Neural cell (in vitro differentiated cells): ENCODE measurements around the gene TMPRSS2. TPM values are rescaled to one million over a fixed set of nuclear protein-coding genes. Genes with fewer than 3 reads are reported as not detected.
"Not testable (repeated sequence)": the region's sequence is repeated elsewhere in the genome, so short reads cannot be mapped to it uniquely, and the experiment has no call there.

Experiments
- H2AFZ ChIP-seq: fragments of 200-600, 300-800 bp; sonication (generic), shearing (Covaris generic); 2 replicates; pipeline ENCODE4 v1.6.0; 2014; ENCODE audit warnings: low read depth, mild to moderate bottlenecking, antibody characterized with exemption, low read length, moderate library complexity
- H3F3A ChIP-seq: fragments of 200-600 bp; shearing (Covaris generic); 2 replicates; pipeline ENCODE4 v1.6.1; 2016; ENCODE audit warnings: mild to moderate bottlenecking, moderate library complexity, mixed read lengths, antibody characterized with exemption, low read length; ENCODE audit not compliant: insufficient read depth, poor library complexity, severe bottlenecking
- H3K27ac ChIP-seq: fragments of 200-600, 300-800 bp; sonication (generic), shearing (Covaris generic); 2 replicates; pipeline ENCODE4 v1.5.1; 2014; ENCODE audit warnings: mild to moderate bottlenecking, low read length, moderate library complexity
- H3K27me3 ChIP-seq: fragments of 300-800, 200-600 bp; sonication (generic), shearing (Covaris generic); 2 replicates; pipeline ENCODE4 v1.6.0; 2014; ENCODE audit warnings: mild to moderate bottlenecking, low read depth, low read length, moderate library complexity; ENCODE audit not compliant: insufficient read depth
- H3K36me3 ChIP-seq: fragments of 300-800, 200-600 bp; sonication (generic), shearing (Covaris generic); 2 replicates; pipeline ENCODE4 v1.5.1; 2014; ENCODE audit warnings: mild to moderate bottlenecking, antibody characterized with exemption, low read length, moderate library complexity; ENCODE audit not compliant: insufficient read depth
- H3K4me2 ChIP-seq: fragments of 300-800, 200-600 bp; sonication (generic), shearing (Covaris generic); 2 replicates; pipeline ENCODE4 v1.6.0; 2014; ENCODE audit warnings: mild to moderate bottlenecking, low read length
- H3K4me3 ChIP-seq: fragments of 300-800, 200-600 bp; sonication (generic), shearing (Covaris generic); 2 replicates; pipeline ENCODE4 v1.5.1; 2014; ENCODE audit warnings: mild to moderate bottlenecking, low read length, moderate library complexity
- H3K79me2 ChIP-seq: fragments of 200-600 bp; shearing (Covaris generic); replicated peaks from 2 replicates; pipeline ENCODE4 v1.6.0; 2014; ENCODE audit warnings: mild to moderate bottlenecking, low read length, moderate library complexity; ENCODE audit not compliant: insufficient read depth
- H3K9ac ChIP-seq: fragments of 300-800, 200-600 bp; sonication (generic), shearing (Covaris generic); 2 replicates; pipeline ENCODE4 v1.6.1; 2016; ENCODE audit warnings: mild to moderate bottlenecking, low read length, mixed read lengths
- H3K9me2 ChIP-seq: fragments of 200-600 bp; shearing (Covaris generic); 2 replicates; pipeline ENCODE4 v1.6.1; 2016; ENCODE audit warnings: mild to moderate bottlenecking, low read length, mixed read lengths; ENCODE audit not compliant: insufficient read depth
- H3K9me3 ChIP-seq: fragments of 200-600, 300-800 bp; sonication (generic), shearing (Covaris generic); 2 replicates; pipeline ENCODE4 v1.6.1; 2016; ENCODE audit warnings: mild to moderate bottlenecking, mixed run types, low read length, moderate library complexity, mixed read lengths
- H4K20me1 ChIP-seq: fragments of 200-600 bp; shearing (Covaris generic); 2 replicates; pipeline ENCODE4 v1.6.1; 2016; ENCODE audit warnings: mild to moderate bottlenecking, mixed run types; ENCODE audit not compliant: insufficient read depth
- EP300 ChIP-seq: fragments of 450-650 bp; conservative IDR thresholded peaks from 2 replicates; pipeline ENCODE4 v1.6.1; 2014; ENCODE audit warnings: antibody characterized with exemption, mild to moderate bottlenecking, moderate library complexity; ENCODE audit not compliant: poor library complexity, severe bottlenecking
- EZH2 ChIP-seq: fragments of 200-600, 300-800 bp; shearing (Covaris generic), sonication (generic); IDR thresholded peaks from 2 replicates; pipeline ENCODE4 v1.6.1; 2014; ENCODE audit warnings: antibody characterized with exemption, low read length, borderline replicate concordance, mild to moderate bottlenecking; ENCODE audit not compliant: insufficient read depth, poor library complexity, severe bottlenecking
- MXI1 ChIP-seq: fragments of 450-650 bp; conservative IDR thresholded peaks from 2 replicates; pipeline ENCODE4 v1.6.1; 2014; ENCODE audit warnings: antibody characterized with exemption, mild to moderate bottlenecking; ENCODE audit not compliant: poor library complexity, severe bottlenecking
- POLR2AphosphoS5 ChIP-seq: IDR thresholded peaks from 2 replicates; pipeline ENCODE4 v1.6.1; 2012
- RAD21 ChIP-seq: fragments of 450-650 bp; conservative IDR thresholded peaks from 2 replicates; pipeline ENCODE4 v1.6.1; 2014; ENCODE audit warnings: antibody characterized with exemption, mild to moderate bottlenecking, moderate library complexity
- SMC3 ChIP-seq: fragments of 450-650 bp; conservative IDR thresholded peaks from 2 replicates; pipeline ENCODE4 v1.6.1; 2014; ENCODE audit warnings: antibody characterized with exemption, mild to moderate bottlenecking, moderate library complexity; ENCODE audit not compliant: poor library complexity
- TAF1 ChIP-seq: IDR thresholded peaks from 2 replicates; pipeline ENCODE4 v1.6.1; 2012; ENCODE audit warnings: low read depth
- polyA plus RNA-seq: library from polyadenylated mRNA; depleted of rRNA; stranded (reverse); fragments of >200 nt; gene quantifications from 2 replicates; pipeline ENCODE4 v1.2.3, GENCODE V29; 2014
- TF ChIP-seq, protein P1 (sequence below): fragments of 450-650 bp; IDR thresholded peaks from 2 replicates; pipeline ENCODE4 v1.5.1; 2014; ENCODE audit warnings: antibody characterized with exemption, mild to moderate bottlenecking, moderate library complexity; ENCODE audit not compliant: poor library complexity, severe bottlenecking
- TF ChIP-seq, protein P2 (sequence below): IDR thresholded peaks from 2 replicates; pipeline ENCODE4 v1.6.1; 2012; ENCODE audit warnings: borderline replicate concordance

Gene TMPRSS2
- polyA plus RNA-seq, 1 donor from 2014 or later, result not detected

DNA sequence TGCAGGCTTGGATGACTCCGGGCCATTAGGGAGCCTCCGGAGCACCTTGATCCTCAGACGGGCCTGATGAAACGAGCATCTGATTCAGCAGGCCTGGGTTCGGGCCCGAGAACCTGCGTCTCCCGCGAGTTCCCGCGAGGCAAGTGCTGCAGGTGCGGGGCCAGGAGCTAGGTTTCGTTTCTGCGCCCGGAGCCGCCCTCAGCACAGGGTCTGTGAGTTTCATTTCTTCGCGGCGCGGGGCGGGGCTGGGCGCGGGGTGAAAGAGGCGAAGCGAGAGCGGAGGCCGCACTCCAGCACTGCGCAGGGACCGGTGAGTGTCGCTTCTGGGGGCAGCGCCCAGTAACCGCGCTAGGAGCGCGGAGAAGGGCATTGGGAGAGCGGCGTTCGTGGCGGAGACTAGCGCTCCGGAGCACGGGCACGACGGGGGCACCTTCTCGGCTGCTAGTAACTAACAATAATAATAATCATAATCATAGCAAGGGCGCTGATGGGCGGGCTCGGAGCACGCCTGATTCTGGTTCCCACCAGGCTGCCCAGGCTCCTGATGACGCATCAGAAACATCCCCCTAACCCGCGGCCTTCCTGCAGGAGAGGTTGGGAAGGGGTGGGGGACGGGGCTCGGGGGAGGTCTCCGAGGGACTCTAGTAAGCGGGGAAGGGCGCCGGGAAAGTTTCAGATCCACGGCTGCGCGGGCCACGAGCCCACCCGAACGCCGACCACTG is 81.8 kb downstream of the TMPRSS2 start, which contains the start of gene MX1:
TSS of gene MX1 (plus strand) at position 286 of the 722 bp plus-strand sequence. CDS start 5,832 bp downstream, outside the sequence.
- no peak within 1 kb of the TSS for H3K27ac ChIP-seq
- no peaks in the 10 kb centered on the region for H3K36me3 ChIP-seq
- peak within 1 kb of the TSS; percentile 60 for H3K4me3 ChIP-seq
- peaks cover 27% of the 10 kb centered on the region for H3K27me3 ChIP-seq
- no peaks in the 10 kb centered on the region for H4K20me1 ChIP-seq
- H3K9me3 ChIP-seq, result no peaks in the 10 kb centered on the region
- TF ChIP-seq EZH2, result no peak
- TF ChIP-seq RAD21, result no peak
- TF ChIP-seq, protein P1, sequence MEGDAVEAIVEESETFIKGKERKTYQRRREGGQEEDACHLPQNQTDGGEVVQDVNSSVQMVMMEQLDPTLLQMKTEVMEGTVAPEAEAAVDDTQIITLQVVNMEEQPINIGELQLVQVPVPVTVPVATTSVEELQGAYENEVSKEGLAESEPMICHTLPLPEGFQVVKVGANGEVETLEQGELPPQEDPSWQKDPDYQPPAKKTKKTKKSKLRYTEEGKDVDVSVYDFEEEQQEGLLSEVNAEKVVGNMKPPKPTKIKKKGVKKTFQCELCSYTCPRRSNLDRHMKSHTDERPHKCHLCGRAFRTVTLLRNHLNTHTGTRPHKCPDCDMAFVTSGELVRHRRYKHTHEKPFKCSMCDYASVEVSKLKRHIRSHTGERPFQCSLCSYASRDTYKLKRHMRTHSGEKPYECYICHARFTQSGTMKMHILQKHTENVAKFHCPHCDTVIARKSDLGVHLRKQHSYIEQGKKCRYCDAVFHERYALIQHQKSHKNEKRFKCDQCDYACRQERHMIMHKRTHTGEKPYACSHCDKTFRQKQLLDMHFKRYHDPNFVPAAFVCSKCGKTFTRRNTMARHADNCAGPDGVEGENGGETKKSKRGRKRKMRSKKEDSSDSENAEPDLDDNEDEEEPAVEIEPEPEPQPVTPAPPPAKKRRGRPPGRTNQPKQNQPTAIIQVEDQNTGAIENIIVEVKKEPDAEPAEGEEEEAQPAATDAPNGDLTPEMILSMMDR, result no peak
- TF ChIP-seq, protein P2, sequence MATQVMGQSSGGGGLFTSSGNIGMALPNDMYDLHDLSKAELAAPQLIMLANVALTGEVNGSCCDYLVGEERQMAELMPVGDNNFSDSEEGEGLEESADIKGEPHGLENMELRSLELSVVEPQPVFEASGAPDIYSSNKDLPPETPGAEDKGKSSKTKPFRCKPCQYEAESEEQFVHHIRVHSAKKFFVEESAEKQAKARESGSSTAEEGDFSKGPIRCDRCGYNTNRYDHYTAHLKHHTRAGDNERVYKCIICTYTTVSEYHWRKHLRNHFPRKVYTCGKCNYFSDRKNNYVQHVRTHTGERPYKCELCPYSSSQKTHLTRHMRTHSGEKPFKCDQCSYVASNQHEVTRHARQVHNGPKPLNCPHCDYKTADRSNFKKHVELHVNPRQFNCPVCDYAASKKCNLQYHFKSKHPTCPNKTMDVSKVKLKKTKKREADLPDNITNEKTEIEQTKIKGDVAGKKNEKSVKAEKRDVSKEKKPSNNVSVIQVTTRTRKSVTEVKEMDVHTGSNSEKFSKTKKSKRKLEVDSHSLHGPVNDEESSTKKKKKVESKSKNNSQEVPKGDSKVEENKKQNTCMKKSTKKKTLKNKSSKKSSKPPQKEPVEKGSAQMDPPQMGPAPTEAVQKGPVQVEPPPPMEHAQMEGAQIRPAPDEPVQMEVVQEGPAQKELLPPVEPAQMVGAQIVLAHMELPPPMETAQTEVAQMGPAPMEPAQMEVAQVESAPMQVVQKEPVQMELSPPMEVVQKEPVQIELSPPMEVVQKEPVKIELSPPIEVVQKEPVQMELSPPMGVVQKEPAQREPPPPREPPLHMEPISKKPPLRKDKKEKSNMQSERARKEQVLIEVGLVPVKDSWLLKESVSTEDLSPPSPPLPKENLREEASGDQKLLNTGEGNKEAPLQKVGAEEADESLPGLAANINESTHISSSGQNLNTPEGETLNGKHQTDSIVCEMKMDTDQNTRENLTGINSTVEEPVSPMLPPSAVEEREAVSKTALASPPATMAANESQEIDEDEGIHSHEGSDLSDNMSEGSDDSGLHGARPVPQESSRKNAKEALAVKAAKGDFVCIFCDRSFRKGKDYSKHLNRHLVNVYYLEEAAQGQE, result no peak
- TF ChIP-seq MXI1, result no peak
- no peak for TF ChIP-seq POLR2AphosphoS5
- no peak for TF ChIP-seq TAF1
- TF ChIP-seq EP300, result no peak
- no peak for TF ChIP-seq SMC3
- no peaks in the 10 kb centered on the region for H3K9me2 ChIP-seq
- H3K79me2 ChIP-seq, result no peaks in the 10 kb centered on the region
- H3K9ac ChIP-seq, result peak within 1 kb of the TSS; percentile 23
- H2AFZ ChIP-seq, result no peak within 1 kb of the TSS
- no peak within 1 kb of the TSS for H3K4me2 ChIP-seq
- H3F3A ChIP-seq, result no peaks in the 10 kb centered on the region

- peak overlapping the region; percentile 60 for H3K4me3 ChIP-seq
- H3K36me3 ChIP-seq, result no peaks in the 10 kb centered on the region
- no peaks in the 10 kb centered on the region for H3K9me2 ChIP-seq
- H3K27ac ChIP-seq, result no peak overlapping the region
- H3K79me2 ChIP-seq, result no peaks in the 10 kb centered on the region
- H3K9ac ChIP-seq, result no peak overlapping the region
- no peak for TF ChIP-seq SMC3
- TF ChIP-seq MXI1, result no peak
- no peak for TF ChIP-seq EP300
- H3K9me3 ChIP-seq, result no peaks in the 10 kb centered on the region
- no peaks in the 10 kb centered on the region for H3F3A ChIP-seq
- H4K20me1 ChIP-seq, result no peaks in the 10 kb centered on the region
- peaks cover 27% of the 10 kb centered on the region for H3K27me3 ChIP-seq
- no peak overlapping the region for H2AFZ ChIP-seq
- H3K4me2 ChIP-seq, result no peak overlapping the region
Measured at GRCh38 chr21:41425588-41425953, 82.4 kb downstream of the TMPRSS2 start.

GRCh38 chr21:41423305-41423636 is 84.7 kb downstream of the TMPRSS2 start:
- H3F3A ChIP-seq, H3K9me2 ChIP-seq: not testable (repeated sequence)
- H3K27me3 ChIP-seq, result peaks cover 27% of the 10 kb centered on the region

More at GRCh38 chr21:41423305-41423636, 84.7 kb downstream of the TMPRSS2 start:
- H4K20me1 ChIP-seq, H3K36me3 ChIP-seq, H3K27ac ChIP-seq, H3K9ac ChIP-seq, H3K4me3 ChIP-seq, H3K9me3 ChIP-seq, H3K4me2 ChIP-seq, H2AFZ ChIP-seq, H3K79me2 ChIP-seq: not testable (repeated sequence)
